PC-9 (cell line): ENCODE measurements around the gene DLGAP5. TPM values are rescaled to one million over a fixed set of nuclear protein-coding genes. Genes with fewer than 3 reads are reported as not detected.

Experiments used
- BruUV-seq: library from RNA; stranded (reverse); fragments of 400-500 nt; replicated peaks from 2 replicates; lab custom pipeline; 2021; lab: Mats Ljungman, UMichigan
- CTCF ChIA-PET: fragments of 300-600 bp; sonication (Branson Sonifier 250); formaldehyde crosslinking; loops from one replicate; lab custom pipeline; 2022; ENCODE audit warnings: antibody characterized with exemption; lab: Charles Lee
- POLR2A ChIA-PET: fragments of 300-600 bp; sonication (Branson Sonifier 250); formaldehyde crosslinking; loops from one replicate; lab custom pipeline; 2022; ENCODE audit warnings: antibody characterized with exemption; ENCODE audit not compliant: unreplicated experiment; lab: Charles Lee
- DNase-seq, 2 experiments: peaks; one replicate each; pipeline versions ENCODE4 v3.0.0 to v3.0.0-alpha.2; 2015 to 2022; ENCODE audit warnings: mixed read lengths in 1 of 2
- H2AFZ ChIP-seq: fragments of 200-600 bp; sonication (generic); 2 replicates; pipeline ENCODE4 v1.8.1; 2017; ENCODE audit warnings: antibody characterized with exemption
- H3F3A ChIP-seq: fragments of 200-600 bp; sonication (generic); 2 replicates; pipeline ENCODE4 v1.8.1; 2017; ENCODE audit warnings: antibody characterized with exemption, mild to moderate bottlenecking, low read depth; ENCODE audit not compliant: insufficient read depth
- H3K27ac ChIP-seq: fragments of 200-600 bp; sonication (generic); 2 replicates; pipeline ENCODE4 v1.6.1; 2016; ENCODE audit warnings: mixed run types
- H3K27me3 ChIP-seq: fragments of 200-600 bp; sonication (generic); 2 replicates; pipeline ENCODE4 v1.6.1; 2016; ENCODE audit warnings: low read depth, mixed run types; ENCODE audit not compliant: insufficient read depth
- H3K36me3 ChIP-seq: fragments of 200-600 bp; sonication (generic); 2 replicates; pipeline ENCODE4 v1.6.1; 2016; ENCODE audit warnings: low read depth, mixed run types
- H3K4me1 ChIP-seq: fragments of 200-600 bp; sonication (generic); replicated peaks from 2 replicates; pipeline ENCODE4 v1.6.1; 2016; ENCODE audit warnings: mixed run types; ENCODE audit not compliant: insufficient read depth
- H3K4me2 ChIP-seq: fragments of 200-600 bp; sonication (generic); 2 replicates; pipeline ENCODE4 v1.6.1; 2017; ENCODE audit warnings: mixed run types
- H3K4me3 ChIP-seq: fragments of 200-600 bp; sonication (generic); 2 replicates; pipeline ENCODE4 v1.6.1; 2016; ENCODE audit warnings: mixed run types
- H3K79me2 ChIP-seq: fragments of 200-600 bp; sonication (generic); 2 replicates; pipeline ENCODE4 v1.6.1; 2017; ENCODE audit warnings: low read depth, mixed run types
- H3K9me2 ChIP-seq: fragments of 200-600 bp; sonication (generic); 2 replicates; pipeline ENCODE4 v1.8.1; 2017; ENCODE audit warnings: mild to moderate bottlenecking; ENCODE audit not compliant: insufficient read depth
- H3K9me3 ChIP-seq: fragments of 200-600 bp; sonication (generic); 2 replicates; pipeline ENCODE4 v1.8.1; 2016; ENCODE audit warnings: low read depth; ENCODE audit not compliant: insufficient read depth
- H4K20me1 ChIP-seq: fragments of 200-600 bp; sonication (generic); 2 replicates; pipeline ENCODE4 v1.8.1; 2017; ENCODE audit not compliant: insufficient read depth
- EZH2 ChIP-seq: fragments of 200-600 bp; sonication (generic); IDR thresholded peaks from 2 replicates; pipeline ENCODE4 v1.8.0; 2017; ENCODE audit warnings: antibody characterized with exemption, low read depth
- intact Hi-C: fragments of 100-400 bp; cut with micrococcal nuclease; formaldehyde crosslinking; loops from one replicate; pipeline ENCODE4 v1.10.0; 2022; ENCODE audit not compliant: unreplicated experiment
- total RNA-seq: library from RNA; stranded (reverse); gene quantifications from 2 replicates; pipeline ENCODE4 v1.2.3, GENCODE V29; 2021
- TF ChIP-seq, protein P1 (sequence below): fragments of 200-600 bp; sonication (generic); conservative IDR thresholded peaks from 2 replicates; pipeline ENCODE4 v1.6.1; 2017; ENCODE audit warnings: mixed run types, antibody characterized with exemption, mild to moderate bottlenecking, moderate library complexity

The DLGAP5 gene
- total RNA-seq, 1 experiment from 2014 or later: 80.0 TPM

GRCh38 chr14:55146425-55146824 lies 45.0 kb downstream of the DLGAP5 start:
- 0 out of 2 replicates have a peak, but pooled peaks cover 23% of the 10 kb centered on the region for H3K36me3 ChIP-seq

GRCh38 chr14:55142466-55142865 lies 48.9 kb downstream of the DLGAP5 start:
- no TSS peak for BruUV-seq
- H3K79me2 ChIP-seq: peaks cover 5% of the 10 kb centered on the region; the same call in 1 of the 2 replicates
- no peak overlapping the region for H3K4me2 ChIP-seq
- H4K20me1 ChIP-seq: no peaks in the 10 kb centered on the region; the same call in 1 of the 2 replicates
- TF ChIP-seq, protein P1, sequence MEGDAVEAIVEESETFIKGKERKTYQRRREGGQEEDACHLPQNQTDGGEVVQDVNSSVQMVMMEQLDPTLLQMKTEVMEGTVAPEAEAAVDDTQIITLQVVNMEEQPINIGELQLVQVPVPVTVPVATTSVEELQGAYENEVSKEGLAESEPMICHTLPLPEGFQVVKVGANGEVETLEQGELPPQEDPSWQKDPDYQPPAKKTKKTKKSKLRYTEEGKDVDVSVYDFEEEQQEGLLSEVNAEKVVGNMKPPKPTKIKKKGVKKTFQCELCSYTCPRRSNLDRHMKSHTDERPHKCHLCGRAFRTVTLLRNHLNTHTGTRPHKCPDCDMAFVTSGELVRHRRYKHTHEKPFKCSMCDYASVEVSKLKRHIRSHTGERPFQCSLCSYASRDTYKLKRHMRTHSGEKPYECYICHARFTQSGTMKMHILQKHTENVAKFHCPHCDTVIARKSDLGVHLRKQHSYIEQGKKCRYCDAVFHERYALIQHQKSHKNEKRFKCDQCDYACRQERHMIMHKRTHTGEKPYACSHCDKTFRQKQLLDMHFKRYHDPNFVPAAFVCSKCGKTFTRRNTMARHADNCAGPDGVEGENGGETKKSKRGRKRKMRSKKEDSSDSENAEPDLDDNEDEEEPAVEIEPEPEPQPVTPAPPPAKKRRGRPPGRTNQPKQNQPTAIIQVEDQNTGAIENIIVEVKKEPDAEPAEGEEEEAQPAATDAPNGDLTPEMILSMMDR: no peak
- TF ChIP-seq EZH2: no peak
- H2AFZ ChIP-seq: no peak overlapping the region
- DNase-seq: no peak
- H3F3A ChIP-seq: peaks cover 48% of the 10 kb centered on the region; the same call in 1 of the 2 replicates
- ChIA-PET CTCF (no interaction called here), POLR2A (no interaction called here)
- H3K9me3 ChIP-seq: no peaks in the 10 kb centered on the region
- no peaks in the 10 kb centered on the region for H3K27me3 ChIP-seq
- peaks cover 42% of the 10 kb centered on the region; the same call in 1 of the 2 replicates for H3K36me3 ChIP-seq
- no peaks in the 10 kb centered on the region for H3K9me2 ChIP-seq
- intact Hi-C loops: no loop called here
- H3K27ac ChIP-seq: no peak overlapping the region
- no peaks in the 10 kb centered on the region for H3K4me1 ChIP-seq
- H3K4me3 ChIP-seq: no peak overlapping the region

More at GRCh38 chr14:55146425-55146824, 45.0 kb downstream of the DLGAP5 start:
- H3K27ac ChIP-seq: no peak overlapping the region
- intact Hi-C loops: no loop called here
- no peaks in the 10 kb centered on the region for H3K9me3 ChIP-seq
- no peak overlapping the region for H3K4me2 ChIP-seq
- BruUV-seq: no TSS peak
- H3K27me3 ChIP-seq: no peaks in the 10 kb centered on the region
- no peaks in the 10 kb centered on the region for H3K9me2 ChIP-seq
- H3F3A ChIP-seq: peaks cover 38% of the 10 kb centered on the region; the same call in 1 of the 2 replicates
- no peaks in the 10 kb centered on the region for H3K4me1 ChIP-seq
- TF ChIP-seq EZH2: no peak
- TF ChIP-seq, protein P1: no peak
- H2AFZ ChIP-seq: no peak overlapping the region
- H3K4me3 ChIP-seq: no peak overlapping the region
- H4K20me1 ChIP-seq: no peaks in the 10 kb centered on the region; the same call in 1 of the 2 replicates
- DNase-seq: no peak
- ChIA-PET CTCF (no interaction called here), POLR2A (interaction anchor here (0.5 to 0.6 kb wide), 2 partner anchors 18 to 128 kb away, joined by 4 to 5 read pairs; partner anchors contain the start of gene LGALS3)
- no peaks in the 10 kb centered on the region for H3K79me2 ChIP-seq

DNA sequence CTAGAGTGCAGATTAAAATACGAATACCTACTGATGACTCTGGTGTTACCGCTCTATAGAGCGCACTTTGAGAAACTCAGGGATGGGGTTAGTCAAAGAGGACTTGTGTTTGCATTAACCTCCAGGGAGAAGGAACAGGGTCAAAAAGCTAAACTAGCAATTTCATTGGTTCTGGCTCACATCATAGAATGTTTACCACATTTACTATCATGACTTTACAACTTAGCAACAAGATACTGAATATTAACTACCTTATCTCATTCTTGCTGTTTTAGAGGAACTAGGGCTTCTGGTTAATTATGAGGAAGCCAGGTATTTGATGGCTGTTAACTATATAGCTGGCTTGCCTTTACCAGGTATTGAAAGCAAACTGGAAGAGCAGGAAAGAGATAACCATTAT lies 49.6 kb downstream of the DLGAP5 start:
- H3F3A ChIP-seq: peaks cover 41% of the 10 kb centered on the region; the same call in 1 of the 2 replicates
- H3K27me3 ChIP-seq: no peaks in the 10 kb centered on the region
- intact Hi-C loops: no loop called here
- H2AFZ ChIP-seq: no peak overlapping the region
- BruUV-seq: no TSS peak
- no peak overlapping the region; the same call in 1 of the 2 replicates for H3K27ac ChIP-seq
- H3K4me2 ChIP-seq: no peak overlapping the region
- peaks cover 12% of the 10 kb centered on the region for H3K79me2 ChIP-seq
- no peaks in the 10 kb centered on the region for H3K9me3 ChIP-seq
- no peaks in the 10 kb centered on the region for H3K4me1 ChIP-seq
- POLR2A ChIA-PET: no interaction called here
- CTCF ChIA-PET: no interaction called here
- no peak for TF ChIP-seq EZH2
- TF ChIP-seq, protein P1: no peak
- no peak overlapping the region for H3K4me3 ChIP-seq
- H3K9me2 ChIP-seq: no peaks in the 10 kb centered on the region
- DNase-seq: no peak
- H4K20me1 ChIP-seq: no peaks in the 10 kb centered on the region; the same call in 1 of the 2 replicates
- H3K36me3 ChIP-seq: peaks cover 35% of the 10 kb centered on the region; the same call in 1 of the 2 replicates
